Right ventricle myocardium superior (tissue), 1 donor: Measurements from ENCODE around the gene CRYBG2. TPM values are rescaled to one million over a fixed set of nuclear protein-coding genes. Genes with fewer than 3 reads are reported as not detected.
"Not testable (repeated sequence)": the region's sequence is repeated elsewhere in the genome, so short reads cannot be mapped to it uniquely, and the experiment has no call there.

Experiments used
- ATAC-seq: fragments of 200-7000 bp; cut with Tn5 transposase; one replicate; pipeline ENCODE4 v1.9.1; 2020; ENCODE audit warnings: mild to moderate bottlenecking; ENCODE audit not compliant: poor library complexity
- DNase-seq: peaks from one replicate; pipeline ENCODE4 v3.0.0-alpha.2; 2020
- intact Hi-C: fragments of 100-400 bp; cut with DNase I; formaldehyde crosslinking; loops from one replicate; pipeline ENCODE4 v1.11.2; 2022
- long read RNA-seq: library from polyadenylated mRNA; unstranded; transcript quantifications from one replicate; pipeline ENCODE4 v2.0.0, GENCODE V29; 2021
- total RNA-seq: library from RNA; stranded (reverse); fragmentation: NEBNext Ultra II Directional; extraction: Animal tissue kit (Norgen Biotek cat#: 25700); gene quantifications from one replicate; pipeline ENCODE4 v1.2.1, GENCODE V29; 2021
- donor health status: DM: no; HTN: yes; CAD: no; lungs with severe emphysema.

CRYBG2 gene, protein sequence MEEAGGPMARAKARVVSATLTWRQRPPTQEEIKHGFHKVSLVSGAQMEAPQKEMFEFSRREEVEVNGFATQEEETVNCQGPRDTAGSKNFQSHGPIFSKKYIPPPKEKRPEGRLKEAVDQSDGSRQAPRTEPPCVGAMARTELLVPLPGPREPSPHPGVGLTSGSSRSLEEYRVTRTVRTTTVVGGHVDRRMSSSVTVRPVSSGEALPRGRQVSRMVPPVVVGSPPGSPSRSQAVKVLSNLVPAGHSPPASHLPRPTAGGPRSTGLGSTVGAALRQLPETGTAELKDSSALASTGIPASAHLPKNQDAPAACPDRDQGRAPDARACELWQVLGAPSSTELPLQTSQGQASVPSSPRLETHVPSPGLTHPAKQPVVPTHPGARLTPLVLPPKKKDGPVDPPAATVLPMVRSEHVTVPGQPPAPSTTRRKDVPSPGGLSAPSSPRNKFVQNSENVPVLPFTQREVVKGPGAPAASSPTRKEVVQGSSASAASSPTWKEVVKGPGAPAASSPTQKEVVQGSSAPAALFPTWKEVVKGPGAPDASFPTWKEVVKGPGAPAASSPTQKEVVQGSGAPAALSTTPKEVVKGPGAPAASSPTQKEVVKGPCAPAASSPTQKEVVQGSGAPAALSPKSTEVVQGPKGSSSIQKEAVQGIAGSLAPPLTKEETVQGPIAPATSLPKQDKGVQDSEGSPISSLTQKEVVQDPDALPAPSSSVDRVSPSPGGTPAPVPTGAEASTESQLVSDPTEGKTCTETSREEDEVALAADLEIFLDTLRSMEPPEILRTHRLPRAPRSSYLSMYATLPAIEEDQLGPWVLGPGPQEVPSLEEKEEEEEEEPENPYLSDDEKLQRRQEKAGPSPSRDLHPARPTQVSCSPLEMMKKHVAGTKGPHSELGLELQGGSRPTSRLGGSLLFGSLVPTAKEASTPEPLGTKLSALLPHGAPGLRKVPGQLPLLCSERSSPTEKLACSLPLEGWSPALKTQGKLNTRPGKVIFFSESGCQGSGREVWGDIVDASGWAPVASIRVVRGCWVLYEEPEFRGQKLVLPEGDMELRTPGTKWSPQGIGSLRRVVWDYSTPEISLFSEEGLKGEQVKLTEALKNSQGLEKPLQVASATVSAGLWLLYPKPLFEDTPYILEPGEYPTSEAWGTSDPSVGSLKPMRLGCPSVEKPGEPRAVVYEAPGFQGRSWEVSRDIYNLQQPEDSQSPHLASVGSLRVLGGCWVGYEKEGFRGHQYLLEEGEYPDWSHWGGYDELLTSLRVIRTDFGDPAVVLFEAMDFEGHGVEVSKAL (N-terminal part only)
- not detected for total RNA-seq
- long read RNA-seq, result 0 reads

DNA sequence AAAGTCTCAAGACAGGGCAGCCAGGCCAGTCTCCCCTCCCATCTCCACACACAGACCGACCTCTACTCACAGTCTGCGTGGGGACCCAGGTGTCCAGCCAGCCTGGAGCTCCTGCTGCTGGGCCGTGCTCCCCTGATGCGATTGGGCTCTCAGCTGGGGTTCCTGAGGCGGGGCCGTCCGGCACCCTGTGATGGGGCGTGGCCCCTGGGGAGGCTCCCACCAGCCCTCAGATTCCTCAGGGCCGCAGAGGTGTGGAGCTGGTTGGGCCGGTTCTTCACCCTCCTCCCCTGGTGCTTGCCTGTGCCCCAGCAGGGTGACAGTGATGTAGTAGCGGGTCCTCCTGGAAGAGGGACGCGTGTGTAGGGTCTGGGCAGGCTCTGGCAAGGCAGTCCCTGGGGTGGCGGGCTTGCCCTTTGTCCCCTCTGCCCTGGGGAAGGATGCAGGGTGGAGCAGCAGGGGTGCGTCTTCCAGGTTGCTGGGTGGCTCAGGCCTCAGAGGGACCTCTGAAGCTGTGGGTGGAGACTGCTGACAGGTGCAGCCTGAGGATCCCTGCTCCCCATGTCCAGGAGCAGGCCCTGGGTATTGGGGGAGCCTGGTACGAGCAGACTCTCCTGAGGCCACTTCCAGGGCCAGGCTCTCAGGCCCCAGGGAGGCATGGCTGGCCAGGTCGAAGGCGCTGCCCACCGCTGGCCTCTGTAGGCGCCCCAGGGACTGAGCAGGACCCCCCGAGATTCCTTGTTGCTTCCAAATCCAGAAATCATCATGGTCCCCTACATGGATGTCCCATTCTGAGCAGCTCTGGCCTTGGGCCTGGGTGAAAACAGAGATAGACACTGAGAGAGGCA lies at the start of gene CRYBG2:
Gene CRYBG2, minus strand, starts transcription at position 155 of the 845 bp plus-strand sequence. CDS start 7,473 bp downstream, outside the sequence.
- intact Hi-C loops, result no loop called here
- DNase-seq (no peak), ATAC-seq (no peak)

DNA sequence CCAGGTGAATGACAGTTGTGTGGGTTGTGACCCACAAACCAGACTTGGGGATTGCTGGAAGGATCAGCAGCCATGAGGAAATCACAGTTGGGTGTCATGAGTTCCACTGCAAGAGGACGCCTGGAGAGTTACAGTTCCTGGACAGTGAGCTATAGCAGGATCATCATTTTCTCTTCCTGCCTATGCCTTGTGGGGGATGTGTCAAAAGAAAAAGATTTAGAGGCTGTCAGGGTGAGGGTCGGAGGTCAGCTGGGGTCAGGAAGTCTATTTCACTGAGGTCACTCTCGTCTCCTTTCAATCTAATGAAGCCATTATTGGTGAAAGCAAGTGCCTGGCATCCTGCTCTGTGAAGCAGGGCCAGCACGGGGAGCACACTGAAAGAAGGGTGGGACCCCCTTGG lies 49.7 kb upstream of the CRYBG2 start:
- intact Hi-C loops, result no loop called here
- no peak for ATAC-seq
- DNase-seq, result no peak

DNA sequence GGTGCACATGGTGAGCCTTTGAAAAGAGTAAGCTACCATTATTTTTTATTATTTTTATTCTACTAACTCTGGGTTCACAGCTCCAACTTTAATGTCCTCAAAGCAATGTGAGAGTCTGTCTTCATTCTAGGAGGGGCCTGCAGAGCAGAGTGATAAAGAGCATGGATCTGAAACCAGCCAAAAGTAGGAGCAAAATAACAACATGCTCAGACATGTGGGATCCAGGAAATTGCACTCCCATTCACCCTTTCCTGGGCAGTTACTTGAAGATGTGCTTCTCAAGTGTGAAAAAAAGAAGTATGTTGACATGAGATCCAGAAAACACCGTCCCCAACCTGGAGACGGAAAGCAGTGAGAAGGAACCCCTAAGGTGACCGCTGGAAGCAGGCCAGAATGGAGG lies 48.0 kb upstream of the CRYBG2 start:
- DNase-seq (no peak), ATAC-seq (no peak)
- intact Hi-C loops, result no loop called here

DNA sequence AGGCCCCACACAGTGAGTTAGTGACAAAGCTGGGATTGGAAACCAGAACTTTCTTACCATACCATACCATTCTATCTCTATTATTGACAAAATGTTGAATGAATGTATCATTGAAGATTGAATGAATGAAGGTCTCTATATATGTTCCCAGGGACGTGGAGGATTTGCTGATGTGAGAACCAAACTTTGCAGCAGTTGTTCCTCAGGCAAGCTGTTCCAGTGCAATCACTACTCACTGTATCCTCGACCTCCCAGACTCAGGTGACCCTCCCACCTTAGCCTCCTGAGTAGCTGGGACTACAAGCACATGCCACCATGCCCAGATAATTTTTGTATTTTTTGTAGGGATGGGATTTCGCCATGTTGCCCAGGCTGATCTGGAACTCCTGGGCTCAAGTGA lies 45.1 kb upstream of the CRYBG2 start:
- no peak for ATAC-seq
- no peak for DNase-seq
- intact Hi-C loops, result no loop called here

DNA sequence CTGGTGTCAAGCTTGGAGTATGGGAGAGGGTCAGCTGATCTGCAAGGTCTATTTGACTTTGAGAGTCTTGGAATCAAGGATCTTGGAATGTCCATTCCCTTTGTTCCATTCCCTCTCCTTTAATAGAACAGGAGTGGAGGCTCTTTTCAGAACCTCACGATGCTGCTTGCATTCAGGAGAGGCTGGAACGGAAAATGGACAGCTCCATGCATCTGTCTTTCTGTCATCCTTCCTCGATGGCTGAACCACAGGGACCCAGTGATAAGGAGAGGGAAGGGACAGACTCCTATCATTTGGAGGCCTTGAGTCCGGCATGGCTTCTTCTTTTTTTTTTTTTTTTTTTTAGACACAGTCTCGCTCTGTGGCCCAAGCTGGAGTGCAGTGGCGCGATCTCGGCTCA lies 41.8 kb upstream of the CRYBG2 start:
- DNase-seq (no peak), ATAC-seq (no peak)
- intact Hi-C loops, result no loop called here

DNA sequence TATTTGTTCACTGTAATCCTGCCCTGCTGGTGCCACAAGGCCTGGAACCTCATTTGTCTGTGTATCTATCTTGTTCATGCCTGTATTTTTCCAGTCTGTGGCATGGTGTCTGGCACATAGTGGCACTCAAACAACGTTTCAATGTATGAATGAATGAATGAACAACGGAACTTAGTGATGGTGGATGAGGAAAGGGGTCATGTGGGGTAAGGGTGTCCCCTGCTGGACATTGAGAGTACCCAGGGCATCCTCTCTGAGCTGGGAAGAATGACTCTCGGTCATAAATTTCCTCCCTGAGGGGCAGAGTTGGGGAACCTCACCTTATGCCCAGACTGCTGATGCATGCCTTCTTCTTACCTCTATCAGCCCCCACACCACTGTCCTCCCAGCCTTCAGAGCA lies 37.5 kb upstream of the CRYBG2 start:
- no peak for ATAC-seq
- DNase-seq, result no peak
- intact Hi-C loops, result no loop called here

DNA sequence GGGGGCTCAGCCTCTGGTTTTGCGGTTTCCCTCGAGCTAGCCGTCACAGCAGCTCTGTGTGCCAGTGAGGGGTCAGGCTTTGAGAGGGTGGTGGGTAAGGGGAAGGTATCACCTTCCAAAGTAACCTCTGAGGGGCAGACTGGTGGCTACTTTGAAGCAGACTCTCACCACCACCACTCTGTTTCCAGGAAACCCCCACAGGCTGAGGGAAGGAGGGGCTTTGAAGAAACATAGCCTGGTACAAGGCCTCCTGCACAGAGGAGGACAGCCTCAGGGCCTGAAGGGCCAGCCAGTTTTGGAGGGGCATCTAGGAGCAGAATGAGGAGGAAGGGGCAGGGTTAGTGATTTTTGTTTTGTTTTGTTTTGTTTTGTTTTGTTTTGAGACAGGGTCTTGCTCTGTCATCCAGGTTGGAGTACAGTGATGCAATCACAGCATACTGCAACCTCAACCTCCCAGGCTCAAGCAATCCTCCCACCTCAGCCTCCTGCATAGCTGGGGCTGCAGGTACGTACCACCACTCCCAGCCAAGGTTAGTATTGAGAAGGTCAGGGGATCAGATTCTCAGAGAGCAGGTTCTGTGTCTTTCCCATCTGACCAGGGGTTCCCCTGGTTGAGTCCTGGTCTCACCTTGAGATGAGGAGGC lies 35.8 kb upstream of the CRYBG2 start:
- ATAC-seq, result no peak
- intact Hi-C loops, result no loop called here
- no peak for DNase-seq

DNA sequence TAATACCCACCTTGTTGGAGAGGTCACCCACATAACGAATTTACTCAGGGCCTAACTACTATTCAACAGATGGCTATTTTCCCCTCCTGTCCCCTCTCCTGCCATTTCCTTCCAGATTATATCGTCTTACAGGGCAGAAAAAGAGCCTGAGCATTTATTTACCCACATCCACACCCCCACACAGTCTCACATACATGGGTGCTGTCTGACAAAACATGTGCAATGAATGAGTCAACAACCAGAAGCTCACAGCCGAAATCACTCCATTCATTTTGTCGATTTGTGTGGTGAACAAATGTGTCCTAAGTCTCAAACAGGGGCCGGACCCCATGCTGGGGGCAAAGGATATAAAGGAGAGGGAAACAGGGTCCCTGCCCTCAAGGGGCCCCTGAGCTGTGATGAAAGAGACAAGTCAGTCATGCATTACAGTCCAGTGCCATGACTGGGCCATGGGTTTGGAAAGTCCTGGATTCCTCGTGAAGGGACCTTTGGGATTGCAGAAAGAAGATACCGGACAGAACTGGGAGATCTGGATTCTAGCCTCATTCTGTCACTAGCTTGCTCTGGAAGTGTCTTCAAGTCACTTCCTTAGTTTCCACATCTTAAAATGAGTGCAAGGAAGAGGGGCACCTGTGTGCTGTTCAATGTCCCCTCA lies 35.0 kb upstream of the CRYBG2 start:
- no peak for ATAC-seq
- DNase-seq, result no peak
- intact Hi-C loops, result no loop called here

DNA sequence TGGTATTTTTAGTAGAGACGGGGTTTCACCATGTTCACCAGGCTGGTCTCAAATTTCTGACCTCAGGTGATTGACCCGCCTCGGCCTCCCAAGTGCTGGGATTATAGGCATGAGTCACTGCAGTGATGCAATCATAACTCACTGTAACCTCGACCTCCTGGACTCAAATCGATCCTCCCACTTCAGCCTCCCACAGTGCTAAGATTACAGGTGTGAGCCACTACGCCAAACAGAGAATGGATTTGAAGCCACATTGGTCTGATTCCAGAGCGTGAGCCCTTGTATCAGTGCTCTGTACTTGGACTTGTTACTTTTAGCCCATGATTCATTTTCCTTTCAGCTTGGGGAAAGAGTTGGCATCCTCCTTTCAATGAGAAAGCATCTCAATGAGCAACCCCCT lies 33.5 kb upstream of the CRYBG2 start:
- ATAC-seq (no peak), DNase-seq (no peak)
- intact Hi-C loops, result no loop called here

DNA sequence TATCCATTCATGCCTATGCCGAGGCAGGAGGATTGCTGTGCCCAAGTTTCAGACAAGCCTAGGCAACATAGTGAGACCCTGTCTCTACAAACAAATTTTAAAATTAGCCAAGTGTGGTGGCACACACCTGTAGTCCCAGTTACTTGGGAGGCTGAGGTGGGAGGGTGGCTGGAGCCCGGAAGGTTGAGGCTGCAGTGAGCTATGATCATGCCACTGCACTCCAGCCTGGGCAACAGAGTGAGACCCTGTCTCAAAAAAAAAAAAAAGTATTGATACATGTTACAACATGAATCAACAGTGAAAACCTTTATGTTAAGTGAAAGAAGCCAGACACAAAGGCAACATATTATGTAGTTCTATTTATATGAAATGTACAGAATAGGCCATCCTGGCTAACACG lies 31.1 kb upstream of the CRYBG2 start:
- intact Hi-C loops, ATAC-seq, DNase-seq: not testable (repeated sequence)

DNA sequence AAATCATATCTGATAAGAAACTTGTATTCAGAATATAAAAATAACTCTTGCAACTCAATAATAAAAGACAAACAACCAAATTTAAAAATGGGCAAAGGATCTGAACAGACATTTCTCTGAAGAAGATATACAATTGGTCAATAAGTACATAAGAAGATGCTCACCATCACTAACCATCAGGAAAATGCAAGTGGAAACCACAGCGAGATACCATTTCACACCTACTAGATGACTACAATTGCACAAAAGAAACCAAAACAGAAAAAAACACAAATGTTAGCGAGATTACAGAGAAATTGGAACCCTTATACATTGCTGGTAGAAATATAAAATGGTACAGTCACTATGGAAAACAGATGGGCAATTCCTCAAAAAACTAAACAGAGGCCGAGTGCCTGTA lies 30.1 kb upstream of the CRYBG2 start:
- ATAC-seq (no peak), DNase-seq (no peak)
- intact Hi-C loops, result no loop called here

DNA sequence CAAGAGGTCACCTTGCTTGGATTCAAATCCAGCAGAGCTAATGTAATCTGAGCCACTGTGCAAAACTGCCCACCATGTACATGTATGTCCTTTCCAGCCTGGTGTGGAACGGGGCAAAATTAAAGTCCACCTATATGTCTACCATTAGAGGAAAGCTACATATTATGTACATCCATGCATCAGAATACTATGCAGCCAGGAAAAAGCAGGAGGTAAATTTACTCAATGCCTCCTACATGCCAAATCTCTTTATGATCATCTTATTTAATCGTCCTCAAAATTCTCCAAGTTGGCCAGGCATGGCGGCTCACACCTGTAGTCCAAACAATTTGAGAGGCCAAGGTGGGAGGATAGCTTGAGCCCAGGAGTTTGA lies 24.9 kb upstream of the CRYBG2 start:
- intact Hi-C loops, result no loop called here
- ATAC-seq (no peak), DNase-seq (no peak)

DNA sequence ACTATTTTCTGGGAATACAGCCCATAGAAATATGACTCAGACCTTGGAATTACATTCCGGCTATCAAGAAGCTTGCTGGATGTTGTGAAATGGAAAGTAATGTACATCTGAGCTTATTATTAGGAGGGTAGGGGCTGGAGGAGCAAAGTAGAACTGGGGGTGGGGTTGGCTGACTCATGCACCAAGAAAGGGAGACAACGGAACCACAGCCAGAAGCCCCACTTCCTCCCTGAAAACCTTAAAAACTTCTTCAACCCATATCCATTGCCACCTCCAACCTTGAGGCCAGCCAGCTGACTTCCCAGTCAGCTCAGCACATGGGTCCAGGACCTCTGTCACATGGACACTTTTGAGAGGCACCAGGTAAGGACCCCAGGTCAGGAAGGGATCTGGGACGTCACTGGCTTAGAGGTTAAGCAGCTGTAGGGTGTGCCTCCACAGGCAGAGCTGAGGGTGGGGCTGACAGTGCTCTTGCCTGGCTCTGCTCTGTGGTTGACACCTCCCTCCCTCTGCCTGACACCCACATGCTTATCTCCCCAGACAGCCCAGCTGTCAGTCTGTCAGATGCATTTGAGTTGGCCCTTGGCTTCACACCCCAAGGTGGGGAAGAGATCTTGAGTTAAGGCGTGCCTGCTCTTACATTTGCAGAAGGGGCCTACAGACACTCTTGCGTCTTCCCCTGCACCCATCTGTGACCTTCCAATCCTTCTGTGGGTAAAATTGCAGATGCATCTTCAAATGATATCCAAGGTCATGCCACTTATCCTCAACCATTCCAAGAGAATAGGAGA lies 24.4 kb upstream of the CRYBG2 start:
- DNase-seq, result no peak
- intact Hi-C loops, result no loop called here

DNA sequence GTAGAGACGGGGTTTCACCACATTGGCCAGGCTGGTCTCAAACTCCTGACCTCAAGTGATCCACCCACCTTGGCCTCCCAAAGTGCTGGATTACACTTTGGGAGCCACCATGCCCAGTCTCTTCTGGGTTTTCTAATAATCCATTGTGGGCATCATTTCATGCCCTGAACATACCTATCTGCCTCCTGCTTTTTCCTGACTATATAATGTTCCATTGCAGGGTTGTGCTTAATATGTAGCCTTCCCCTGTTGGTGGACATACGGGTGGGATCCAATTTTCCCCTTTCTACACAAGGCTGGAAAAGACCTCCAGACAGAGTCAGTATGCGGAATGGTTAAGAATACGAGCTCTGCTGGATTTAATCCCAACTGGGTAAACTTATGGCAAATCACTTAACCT lies 22.1 kb upstream of the CRYBG2 start:
- no peak for ATAC-seq
- intact Hi-C loops, result no loop called here
- no peak for DNase-seq

More for the DNA sequence above, 24.4 kb upstream of the CRYBG2 start:
- peak; percentile 31 for ATAC-seq

DNA sequence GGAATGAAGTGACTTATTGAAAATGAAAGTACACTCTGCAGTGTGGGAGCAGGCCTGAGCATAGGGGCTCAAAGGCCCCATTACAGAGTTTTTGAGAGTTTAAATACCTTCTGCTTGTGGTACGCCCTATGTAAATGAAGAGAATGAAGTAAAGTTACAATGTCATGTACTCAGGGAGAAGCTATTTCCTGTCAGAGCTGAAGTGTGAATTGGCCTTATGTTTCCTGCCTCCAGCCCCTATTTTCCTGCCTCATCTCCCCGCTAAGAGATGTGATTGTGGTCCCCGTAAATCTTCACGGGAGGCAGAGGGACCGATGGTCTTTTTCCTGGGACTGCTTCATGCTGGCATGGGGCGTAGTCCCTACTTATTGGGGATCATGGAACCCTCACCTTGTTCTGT lies 21.2 kb upstream of the CRYBG2 start:
- no peak for ATAC-seq
- DNase-seq, result no peak
- intact Hi-C loops, result no loop called here

DNA sequence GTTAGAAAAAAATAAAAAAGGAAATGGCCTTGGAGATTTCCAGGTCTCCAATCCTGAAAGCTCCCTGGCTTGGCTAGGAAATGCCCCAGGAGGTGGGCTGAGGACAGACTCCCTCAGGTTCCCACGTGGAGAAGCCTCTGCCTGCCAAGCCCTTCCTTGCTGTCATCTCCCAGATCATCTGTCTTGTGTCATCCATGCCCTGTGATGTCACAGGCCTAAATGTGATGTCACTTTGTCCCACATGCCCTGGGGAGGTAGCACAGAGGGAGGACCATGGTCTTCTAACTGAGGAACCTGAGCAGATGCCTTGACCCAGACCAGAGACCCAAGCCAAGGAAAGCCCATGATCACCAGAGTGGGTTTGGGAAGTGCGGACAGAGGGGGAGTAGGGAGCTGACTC lies 20.4 kb upstream of the CRYBG2 start:
- ATAC-seq, DNase-seq, intact Hi-C loops: not testable (repeated sequence)

DNA sequence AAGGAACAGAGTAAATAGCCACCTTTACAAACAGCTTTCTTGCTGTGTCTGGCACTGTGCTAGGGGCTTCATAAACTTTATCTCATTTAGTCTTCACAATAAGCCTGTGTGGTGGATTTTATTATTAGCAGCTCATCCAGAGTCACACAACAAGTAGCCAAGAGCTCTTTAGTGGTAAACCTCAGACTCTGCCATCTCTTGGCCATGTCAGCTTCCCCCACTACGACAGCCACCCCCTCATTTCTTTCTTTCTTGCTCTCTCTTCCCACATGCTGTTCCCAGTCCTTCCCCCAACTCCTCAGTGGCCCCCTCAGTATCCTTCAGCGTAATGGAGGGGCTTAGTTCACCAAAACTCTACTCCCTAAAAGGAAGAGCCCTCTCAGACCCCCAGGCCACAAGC lies 19.9 kb upstream of the CRYBG2 start:
- intact Hi-C loops, result no loop called here
- DNase-seq (no peak), ATAC-seq (no peak)
